ENCODE measurements around the gene OTULIN.

The OTULIN gene

DNA sequence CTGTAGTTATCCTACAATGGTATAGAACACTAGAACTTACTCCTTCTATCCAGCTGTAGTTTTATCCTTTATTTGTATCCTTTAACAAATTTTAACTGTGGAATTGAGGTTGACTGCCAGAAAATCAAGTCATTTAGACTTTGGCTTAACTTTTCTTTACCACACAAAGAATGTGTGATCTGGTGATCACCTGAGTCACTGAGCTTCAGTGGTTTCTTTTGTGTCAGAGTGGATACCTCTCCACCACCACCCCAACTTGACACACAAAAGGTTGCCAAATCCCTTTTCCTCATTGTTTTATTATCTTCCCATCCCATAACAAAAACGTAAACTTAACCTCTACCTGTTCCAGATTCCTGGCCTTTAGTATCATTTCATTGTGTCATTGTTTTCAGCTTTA is 5.5 kb downstream of the OTULIN start:
- Histone ChIP-seq H3K36me3 (ENCODE audit: insufficient read depth, low read length) (peaks cover 29% of the 10 kb centered on the region; the same call in 1 of the 2 replicates), H3K27me3 (ENCODE audit: insufficient read depth, low read length, poor library complexity) (no peaks in the 10 kb centered on the region), H3K9me3 (ENCODE audit: insufficient read depth, low read length, severe bottlenecking) (no peaks in the 10 kb centered on the region), H3K9ac (ENCODE audit: low read depth, low read length) (no peak overlapping the region), H3K4me3 (ENCODE audit: low read depth in 1 of 2, low read length in 2 of 2) (no peak overlapping the region), H2AFZ (ENCODE audit: low read depth, low read length) (no peak overlapping the region), H4K20me1 (ENCODE audit: insufficient read depth, low read length) (peaks cover 82% of the 10 kb centered on the region), H3K27ac (ENCODE audit: low read length) (no peak overlapping the region), H3K79me2 (ENCODE audit: insufficient read depth, low read length) (peaks cover 99% of the 10 kb centered on the region), H3K4me1 (ENCODE audit: insufficient read depth, low read length) (peaks cover 51% of the 10 kb centered on the region), H3K4me2 (ENCODE audit: insufficient read depth, low read length) (peak overlapping the region; percentile 34; the same call in 1 of the 2 replicates)
- DNase-seq = no peak
- ATAC-seq (ENCODE audit: insufficient read depth, low read depth) = no peak
- TF ChIP-seq, protein P1, sequence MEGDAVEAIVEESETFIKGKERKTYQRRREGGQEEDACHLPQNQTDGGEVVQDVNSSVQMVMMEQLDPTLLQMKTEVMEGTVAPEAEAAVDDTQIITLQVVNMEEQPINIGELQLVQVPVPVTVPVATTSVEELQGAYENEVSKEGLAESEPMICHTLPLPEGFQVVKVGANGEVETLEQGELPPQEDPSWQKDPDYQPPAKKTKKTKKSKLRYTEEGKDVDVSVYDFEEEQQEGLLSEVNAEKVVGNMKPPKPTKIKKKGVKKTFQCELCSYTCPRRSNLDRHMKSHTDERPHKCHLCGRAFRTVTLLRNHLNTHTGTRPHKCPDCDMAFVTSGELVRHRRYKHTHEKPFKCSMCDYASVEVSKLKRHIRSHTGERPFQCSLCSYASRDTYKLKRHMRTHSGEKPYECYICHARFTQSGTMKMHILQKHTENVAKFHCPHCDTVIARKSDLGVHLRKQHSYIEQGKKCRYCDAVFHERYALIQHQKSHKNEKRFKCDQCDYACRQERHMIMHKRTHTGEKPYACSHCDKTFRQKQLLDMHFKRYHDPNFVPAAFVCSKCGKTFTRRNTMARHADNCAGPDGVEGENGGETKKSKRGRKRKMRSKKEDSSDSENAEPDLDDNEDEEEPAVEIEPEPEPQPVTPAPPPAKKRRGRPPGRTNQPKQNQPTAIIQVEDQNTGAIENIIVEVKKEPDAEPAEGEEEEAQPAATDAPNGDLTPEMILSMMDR (IDR thresholded peaks at IDR 0.05; ENCODE audit: borderline replicate concordance, extremely low read depth, low read length, poor library complexity, severe bottlenecking) = no peak
- TF ChIP-seq EZH2 (IDR thresholded peaks at IDR 0.05; ENCODE audit: borderline replicate concordance, low read depth, low read length, severe bottlenecking) = no peak

DNA sequence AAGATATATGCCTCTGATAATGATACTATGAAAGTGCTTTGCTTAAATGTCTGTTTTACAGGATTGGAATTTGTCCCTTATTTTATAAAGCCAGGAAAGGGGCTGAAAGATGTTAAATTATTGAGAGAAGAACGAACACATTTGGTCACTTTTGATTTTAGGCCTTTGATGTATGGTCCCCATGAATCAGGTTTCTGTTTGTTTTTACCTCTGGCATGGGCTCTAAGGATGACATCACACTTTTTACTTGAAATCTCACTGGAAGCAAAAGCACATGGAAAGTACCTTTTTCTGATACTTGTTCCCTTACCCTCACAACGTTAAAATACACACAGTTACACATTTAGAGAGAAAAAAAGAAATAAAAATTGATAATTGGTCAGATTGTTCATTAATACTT is 6.9 kb downstream of the OTULIN start:
- Histone ChIP-seq H2AFZ (ENCODE audit: low read depth, low read length) (no peak overlapping the region), H3K27me3 (ENCODE audit: insufficient read depth, low read length, poor library complexity) (no peaks in the 10 kb centered on the region), H3K27ac (ENCODE audit: low read length) (no peak overlapping the region), H3K4me3 (ENCODE audit: low read depth in 1 of 2, low read length in 2 of 2) (no peak overlapping the region), H3K79me2 (ENCODE audit: insufficient read depth, low read length) (peaks cover 99% of the 10 kb centered on the region), H3K9ac (ENCODE audit: low read depth, low read length) (no peak overlapping the region), H4K20me1 (ENCODE audit: insufficient read depth, low read length) (peaks cover 86% of the 10 kb centered on the region), H3K4me1 (ENCODE audit: insufficient read depth, low read length) (peaks cover 48% of the 10 kb centered on the region), H3K36me3 (ENCODE audit: insufficient read depth, low read length) (peaks cover 32% of the 10 kb centered on the region; the same call in 1 of the 2 replicates), H3K9me3 (ENCODE audit: insufficient read depth, low read length, severe bottlenecking) (no peaks in the 10 kb centered on the region), H3K4me2 (ENCODE audit: insufficient read depth, low read length) (no peak overlapping the region)
- ATAC-seq (ENCODE audit: insufficient read depth, low read depth) (no peak), DNase-seq (no peak)
- TF ChIP-seq, protein P1 (IDR thresholded peaks at IDR 0.05; ENCODE audit: borderline replicate concordance, extremely low read depth, low read length, poor library complexity, severe bottlenecking) = no peak
- no peak for TF ChIP-seq EZH2 (IDR thresholded peaks at IDR 0.05; ENCODE audit: borderline replicate concordance, low read depth, low read length, severe bottlenecking)

DNA sequence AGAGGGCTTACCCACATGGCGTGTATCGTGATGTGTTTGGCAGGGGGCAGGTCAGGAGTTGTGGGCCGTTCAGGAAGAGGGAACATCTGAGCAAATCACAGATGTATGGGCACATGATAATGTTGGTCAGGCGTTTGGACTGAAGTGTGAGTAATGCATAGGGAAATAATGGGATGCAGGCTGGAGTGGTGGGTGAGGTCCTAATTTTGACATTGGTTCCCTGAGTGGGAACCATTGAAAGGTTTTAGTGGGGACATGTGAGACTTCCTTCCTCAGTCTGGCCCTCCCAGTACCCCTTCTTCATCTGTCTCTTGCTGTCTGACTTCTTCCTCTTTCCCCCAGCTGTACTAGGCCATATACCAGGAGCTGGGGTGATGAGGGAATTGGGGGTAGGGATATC is 7.6 kb downstream of the OTULIN start:
- no peak for TF ChIP-seq EZH2 (IDR thresholded peaks at IDR 0.05; ENCODE audit: borderline replicate concordance, low read depth, low read length, severe bottlenecking)
- TF ChIP-seq, protein P1 (IDR thresholded peaks at IDR 0.05; ENCODE audit: borderline replicate concordance, extremely low read depth, low read length, poor library complexity, severe bottlenecking) = no peak
- no peak overlapping the region for H3K4me3 ChIP-seq (ENCODE audit: low read depth in 1 of 2, low read length in 2 of 2)
- no peaks in the 10 kb centered on the region for H3K27me3 ChIP-seq (ENCODE audit: insufficient read depth, low read length, poor library complexity)
- H3K9ac ChIP-seq (ENCODE audit: low read depth, low read length) = no peak overlapping the region
- H3K79me2 ChIP-seq (ENCODE audit: insufficient read depth, low read length) = peaks cover 99% of the 10 kb centered on the region
- H2AFZ ChIP-seq (ENCODE audit: low read depth, low read length) = no peak overlapping the region
- no peaks in the 10 kb centered on the region for H3K9me3 ChIP-seq (ENCODE audit: insufficient read depth, low read length, severe bottlenecking)
- no peak for DNase-seq
- peaks cover 83% of the 10 kb centered on the region for H4K20me1 ChIP-seq (ENCODE audit: insufficient read depth, low read length)
- H3K4me1 ChIP-seq (ENCODE audit: insufficient read depth, low read length) = peaks cover 41% of the 10 kb centered on the region
- H3K36me3 ChIP-seq (ENCODE audit: insufficient read depth, low read length) = peaks cover 31% of the 10 kb centered on the region; the same call in 1 of the 2 replicates
- peak overlapping the region; percentile 35; the same call in 1 of the 2 replicates for H3K4me2 ChIP-seq (ENCODE audit: insufficient read depth, low read length)
- H3K27ac ChIP-seq (ENCODE audit: low read length) = no peak overlapping the region
- ATAC-seq (ENCODE audit: insufficient read depth, low read depth) = no peak

Data from DND-41 (cell line).